A673 (cell line): ENCODE measurements around the gene ALG6. TPM values are rescaled to one million over a fixed set of nuclear protein-coding genes. Genes with fewer than 3 reads are reported as not detected.
A peak's percentile ranks its signal among the peaks of the same experiment; 100 is the strongest.

ENCODE experiments used
- BruUV-seq: library from RNA; stranded (reverse); fragments of 400-500 nt; replicated peaks from 2 replicates; lab custom pipeline; 2021; lab: Mats Ljungman, UMichigan
- CTCF ChIA-PET: fragments of 300-600 bp; sonication (Branson Sonifier 250); formaldehyde crosslinking; loops from one replicate; lab custom pipeline; 2022; ENCODE audit warnings: antibody characterized with exemption; lab: Charles Lee
- POLR2A ChIA-PET: fragments of 300-600 bp; sonication (Branson Sonifier 250); formaldehyde crosslinking; loops from one replicate; lab custom pipeline; 2022; ENCODE audit warnings: antibody characterized with exemption; ENCODE audit not compliant: low non-redundant PET; lab: Charles Lee
- DNase-seq: peaks from one replicate; pipeline ENCODE4 v3.0.0-alpha.2; 2015; ENCODE audit warnings: low spot score
- H3K27ac ChIP-seq: fragments of 200-600 bp; sonication (generic); 2 replicates; pipeline ENCODE4 v1.5.1; 2016; ENCODE audit warnings: mixed run types, low read depth, mild to moderate bottlenecking, mixed read lengths, antibody characterized with exemption, low read length; ENCODE audit not compliant: poor library complexity, severe bottlenecking
- H3K27me3 ChIP-seq: fragments of 200-600 bp; sonication (generic); replicated peaks from 2 replicates; pipeline ENCODE4 v1.6.1; 2017; ENCODE audit warnings: mixed run types, low read depth, mild to moderate bottlenecking, mixed read lengths, antibody characterized with exemption, low read length; ENCODE audit not compliant: insufficient read depth, poor library complexity
- H3K36me3 ChIP-seq: fragments of 200-600 bp; sonication (generic); 2 replicates; pipeline ENCODE4 v1.6.1; 2016; ENCODE audit warnings: mixed run types, mild to moderate bottlenecking, mixed read lengths, antibody characterized with exemption, low read length; ENCODE audit not compliant: insufficient read depth, poor library complexity, severe bottlenecking
- H3K4me1 ChIP-seq: fragments of 200-600 bp; sonication (generic); 2 replicates; pipeline ENCODE4 v1.6.1; 2017; ENCODE audit warnings: mixed run types, mild to moderate bottlenecking, mixed read lengths, antibody characterized with exemption, low read length; ENCODE audit not compliant: insufficient read depth, poor library complexity, severe bottlenecking
- H3K4me3 ChIP-seq: fragments of 200-600 bp; sonication (generic); 2 replicates; pipeline ENCODE4 v1.5.1; 2016; ENCODE audit warnings: low read depth, mixed run types, mild to moderate bottlenecking, mixed read lengths, low read length; ENCODE audit not compliant: poor library complexity, severe bottlenecking
- H3K9me3 ChIP-seq: fragments of 200-600 bp; sonication (generic); 2 replicates; pipeline ENCODE4 v1.6.1; 2016; ENCODE audit warnings: mixed run types, low read depth, mild to moderate bottlenecking, mixed read lengths, antibody characterized with exemption, low read length; ENCODE audit not compliant: poor library complexity, severe bottlenecking
- EZH2 ChIP-seq: fragments of 200-600 bp; sonication (generic); IDR thresholded peaks from 2 replicates; pipeline ENCODE4 v1.6.1; 2017; ENCODE audit warnings: borderline replicate concordance, low read depth, mild to moderate bottlenecking, mixed read lengths, antibody characterized with exemption, low read length; ENCODE audit not compliant: poor library complexity, severe bottlenecking
- intact Hi-C: fragments of 100-400 bp; cut with micrococcal nuclease; formaldehyde crosslinking; loops from one replicate; pipeline ENCODE4 v1.10.0; 2022; ENCODE audit not compliant: unreplicated experiment
- total RNA-seq: library from RNA; stranded (reverse); gene quantifications from 2 replicates; pipeline ENCODE4 v1.2.3, GENCODE V29; 2021
- TF ChIP-seq, protein P1 (sequence below): fragments of 300-800, 200-600 bp; sonication (generic); conservative IDR thresholded peaks from 2 replicates; pipeline ENCODE4 v1.5.1; 2017; ENCODE audit warnings: low read depth, mild to moderate bottlenecking, antibody characterized with exemption, low read length, moderate library complexity, mixed read lengths

ALG6 gene
- total RNA-seq, 1 experiment from 2014 or later: 33.0 TPM

DNA sequence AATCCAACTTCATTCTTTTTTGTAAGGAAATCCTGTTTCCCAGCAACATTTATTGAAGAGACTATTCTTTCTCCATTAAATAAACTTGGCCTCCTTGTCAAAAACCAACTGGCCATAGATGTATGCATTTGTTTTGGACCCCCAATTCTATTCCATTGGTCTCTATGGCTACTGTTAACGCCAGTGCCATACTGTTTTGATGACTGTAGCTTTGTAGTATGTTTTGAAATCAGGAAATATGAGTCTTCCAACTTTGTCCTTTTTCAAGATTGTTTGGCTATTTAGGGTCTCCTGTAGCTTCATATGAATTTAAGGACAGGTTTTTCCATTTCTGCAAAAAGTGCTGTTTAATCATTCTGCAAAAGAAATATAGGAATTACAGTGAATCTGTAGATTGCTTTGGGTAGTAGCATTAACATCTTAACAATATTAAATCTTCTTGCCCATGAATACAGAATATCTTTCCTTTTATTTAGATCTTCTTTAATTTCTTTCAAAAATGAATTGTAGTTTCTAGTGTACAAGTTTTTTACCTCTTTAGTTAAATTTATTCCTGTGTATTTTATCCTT, 94.3 kb downstream of the ALG6 start:
- Histone ChIP-seq H3K27ac (no peak overlapping the region), H3K27me3 (no peaks in the 10 kb centered on the region), H3K9me3 (peaks cover 17% of the 10 kb centered on the region), H3K36me3 (peaks cover 17% of the 10 kb centered on the region), H3K4me3 (no peak overlapping the region), H3K4me1 (no peaks in the 10 kb centered on the region)
- intact Hi-C loops: no loop called here
- no TSS peak for BruUV-seq
- ChIA-PET CTCF (no interaction called here), POLR2A (no interaction called here)
- DNase-seq: no peak
- TF ChIP-seq EZH2: no peak
- TF ChIP-seq, protein P1, sequence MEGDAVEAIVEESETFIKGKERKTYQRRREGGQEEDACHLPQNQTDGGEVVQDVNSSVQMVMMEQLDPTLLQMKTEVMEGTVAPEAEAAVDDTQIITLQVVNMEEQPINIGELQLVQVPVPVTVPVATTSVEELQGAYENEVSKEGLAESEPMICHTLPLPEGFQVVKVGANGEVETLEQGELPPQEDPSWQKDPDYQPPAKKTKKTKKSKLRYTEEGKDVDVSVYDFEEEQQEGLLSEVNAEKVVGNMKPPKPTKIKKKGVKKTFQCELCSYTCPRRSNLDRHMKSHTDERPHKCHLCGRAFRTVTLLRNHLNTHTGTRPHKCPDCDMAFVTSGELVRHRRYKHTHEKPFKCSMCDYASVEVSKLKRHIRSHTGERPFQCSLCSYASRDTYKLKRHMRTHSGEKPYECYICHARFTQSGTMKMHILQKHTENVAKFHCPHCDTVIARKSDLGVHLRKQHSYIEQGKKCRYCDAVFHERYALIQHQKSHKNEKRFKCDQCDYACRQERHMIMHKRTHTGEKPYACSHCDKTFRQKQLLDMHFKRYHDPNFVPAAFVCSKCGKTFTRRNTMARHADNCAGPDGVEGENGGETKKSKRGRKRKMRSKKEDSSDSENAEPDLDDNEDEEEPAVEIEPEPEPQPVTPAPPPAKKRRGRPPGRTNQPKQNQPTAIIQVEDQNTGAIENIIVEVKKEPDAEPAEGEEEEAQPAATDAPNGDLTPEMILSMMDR: no peak

DNA sequence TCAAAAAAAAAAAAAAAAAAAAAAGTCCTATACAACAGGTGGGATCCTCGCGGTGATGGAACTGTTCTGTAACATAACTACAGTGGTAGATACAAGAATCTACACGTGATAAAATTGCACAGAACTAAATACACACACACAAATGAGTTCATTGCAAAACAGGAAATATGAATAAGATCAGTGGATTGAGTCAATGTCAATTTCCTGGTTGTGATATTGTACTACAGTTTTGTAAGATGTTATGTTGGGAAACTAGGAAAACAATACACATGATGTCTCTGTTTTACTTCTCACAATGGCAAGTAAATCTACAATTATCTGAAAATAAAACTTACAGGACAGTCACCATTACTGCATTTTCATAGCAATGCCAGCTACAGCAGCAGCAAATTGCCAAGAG, 95.8 kb downstream of the ALG6 start:
- no TSS peak for BruUV-seq
- POLR2A ChIA-PET: no interaction called here
- peaks cover 17% of the 10 kb centered on the region for H3K9me3 ChIP-seq
- H3K4me1 ChIP-seq: no peaks in the 10 kb centered on the region
- TF ChIP-seq, protein P1: no peak
- no peak for TF ChIP-seq EZH2
- intact Hi-C loops: no loop called here
- H3K4me3 ChIP-seq: no peak overlapping the region
- peak; percentile 18 for DNase-seq
- peaks cover 17% of the 10 kb centered on the region for H3K36me3 ChIP-seq
- CTCF ChIA-PET: no interaction called here
- no peak overlapping the region for H3K27ac ChIP-seq
- H3K27me3 ChIP-seq: no peaks in the 10 kb centered on the region

DNA sequence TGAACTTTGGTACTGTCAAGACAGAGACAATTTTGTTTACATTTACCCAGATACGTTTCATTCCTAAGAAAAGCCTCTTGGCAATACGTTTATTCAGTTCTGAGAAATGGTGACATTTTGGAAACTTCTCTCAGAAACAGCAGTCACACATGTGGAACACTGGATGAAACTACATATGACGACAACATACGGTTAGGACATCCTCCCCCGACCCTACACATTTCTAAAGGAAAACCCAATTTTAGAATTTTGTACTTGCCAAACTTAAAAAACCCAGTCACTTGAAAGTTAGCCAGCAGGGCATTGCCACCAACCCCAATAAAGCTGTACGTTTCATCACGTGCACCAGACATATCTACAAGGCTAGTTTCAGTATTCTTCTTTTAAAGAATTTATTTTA, 98.8 kb downstream of the ALG6 start:
- H3K36me3 ChIP-seq: peaks cover 17% of the 10 kb centered on the region
- ChIA-PET CTCF (no interaction called here), POLR2A (no interaction called here)
- H3K4me3 ChIP-seq: no peak overlapping the region
- no peak for DNase-seq
- intact Hi-C loops: no loop called here
- BruUV-seq: no TSS peak
- H3K27me3 ChIP-seq: no peaks in the 10 kb centered on the region
- H3K4me1 ChIP-seq: no peaks in the 10 kb centered on the region
- peaks cover 16% of the 10 kb centered on the region for H3K9me3 ChIP-seq
- no peak for TF ChIP-seq EZH2
- TF ChIP-seq, protein P1: no peak
- H3K27ac ChIP-seq: no peak overlapping the region
